ENCODE results near the gene C5orf47.

GRCh38 chr5:173961418-173961817, 27.6 kb upstream of the C5orf47 start:
- TF ChIP-seq FOXP2 (optimal IDR thresholded peaks at IDR 0.05; ENCODE audit: borderline replicate concordance, extremely low read depth, extremely low read length, insufficient read depth) = no peak
- no peak for TF ChIP-seq POLR2AphosphoS5 (IDR thresholded peaks at IDR 0.05; ENCODE audit: low read depth, low read length)
- TF ChIP-seq SIN3A (IDR thresholded peaks at IDR 0.05; ENCODE audit: borderline replicate concordance, insufficient read depth, low read length) = no peak
- TF ChIP-seq REST (IDR thresholded peaks at IDR 0.05; ENCODE audit: insufficient read depth in 1 of 2, low read depth in 2 of 2, low read length in 2 of 2) = no peak
- no peak for TF ChIP-seq TAF1 (IDR thresholded peaks at IDR 0.05; ENCODE audit: borderline replicate concordance, insufficient read depth, low read length)

Measured in PFSK-1 (cell line).